GM12873 (cell line): Measurements from ENCODE around the gene NEK2.

Experiments
- CTCF ChIP-seq: IDR thresholded peaks from 2 replicates; pipeline ENCODE4 v1.5.1; 2012; ENCODE audit warnings: low read depth, mild to moderate bottlenecking, moderate library complexity, low read length, control low read depth; ENCODE audit not compliant: insufficient read depth; ENCODE audit errors: missing control alignments

The NEK2 gene

GRCh38 chr1:211638246-211638645 is 37.2 kb downstream of the NEK2 start:
- TF ChIP-seq CTCF: no peak

GRCh38 chr1:211637066-211637465 is 38.4 kb downstream of the NEK2 start:
- TF ChIP-seq CTCF: no peak

GRCh38 chr1:211635597-211636205 is 39.7 kb downstream of the NEK2 start:
- TF ChIP-seq CTCF: no peak

- TF ChIP-seq CTCF: no peak
Observed at GRCh38 chr1:211634931-211635330, 40.5 kb downstream of the NEK2 start.

GRCh38 chr1:211634461-211634860 is 41.0 kb downstream of the NEK2 start:
- TF ChIP-seq CTCF: no peak

GRCh38 chr1:211633524-211633846 is 41.9 kb downstream of the NEK2 start:
- TF ChIP-seq CTCF: no peak

GRCh38 chr1:211632808-211633523 is 42.5 kb downstream of the NEK2 start:
- TF ChIP-seq CTCF: no peak
